GM19240 (cell line): ENCODE results near the gene GAK.
A peak's percentile ranks its signal among the peaks of the same experiment; 100 is the strongest.

Experiments
- DNase-seq: peaks from one replicate; pipeline ENCODE4 v3.0.0; 2011; ENCODE audit warnings: low spot score; ENCODE audit not compliant: insufficient read length

Gene GAK

GRCh38 chr4:890036-890695, 42.0 kb downstream of the GAK start:
- no peak for DNase-seq

DNA sequence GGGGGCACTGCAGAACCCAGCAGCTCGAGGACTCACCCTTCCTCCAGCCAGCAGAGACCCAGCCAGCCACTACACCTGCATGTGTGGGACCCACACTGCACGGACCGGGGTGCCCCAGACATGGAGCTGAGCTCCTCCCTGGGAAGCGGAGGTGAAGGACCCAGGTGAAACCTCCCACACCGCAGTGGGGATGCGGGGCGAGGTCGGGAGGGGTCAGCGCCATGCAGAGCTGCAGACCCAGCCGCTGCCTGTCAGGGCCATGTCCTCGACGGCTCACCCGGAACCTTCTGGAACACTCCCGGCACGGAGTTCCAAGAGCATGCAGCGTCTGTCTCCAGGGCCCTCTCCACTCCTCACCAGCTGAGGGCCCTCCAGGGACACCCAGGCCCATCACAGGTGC, 42.6 kb downstream of the GAK start:
- no peak for DNase-seq

DNA sequence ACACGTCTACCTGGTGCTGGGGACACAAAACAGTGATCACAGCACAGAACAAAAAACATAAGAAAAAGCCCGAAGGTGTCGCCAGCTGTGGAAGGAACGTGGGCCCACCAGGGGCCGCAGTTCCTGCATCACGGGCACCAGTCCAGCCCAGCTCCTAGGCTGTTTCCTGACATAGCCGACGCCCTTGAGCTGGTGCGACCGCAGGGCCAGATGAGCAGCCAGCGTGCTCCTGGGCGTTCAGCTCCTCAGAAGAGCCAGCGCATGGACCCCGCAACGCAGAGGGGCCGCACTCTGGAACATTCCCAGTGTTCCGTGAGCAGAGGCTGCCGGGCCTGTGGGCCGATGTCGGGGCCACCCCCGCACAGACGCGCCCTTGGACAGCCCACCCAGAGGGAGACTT, 44.1 kb downstream of the GAK start:
- DNase-seq = no peak

DNA sequence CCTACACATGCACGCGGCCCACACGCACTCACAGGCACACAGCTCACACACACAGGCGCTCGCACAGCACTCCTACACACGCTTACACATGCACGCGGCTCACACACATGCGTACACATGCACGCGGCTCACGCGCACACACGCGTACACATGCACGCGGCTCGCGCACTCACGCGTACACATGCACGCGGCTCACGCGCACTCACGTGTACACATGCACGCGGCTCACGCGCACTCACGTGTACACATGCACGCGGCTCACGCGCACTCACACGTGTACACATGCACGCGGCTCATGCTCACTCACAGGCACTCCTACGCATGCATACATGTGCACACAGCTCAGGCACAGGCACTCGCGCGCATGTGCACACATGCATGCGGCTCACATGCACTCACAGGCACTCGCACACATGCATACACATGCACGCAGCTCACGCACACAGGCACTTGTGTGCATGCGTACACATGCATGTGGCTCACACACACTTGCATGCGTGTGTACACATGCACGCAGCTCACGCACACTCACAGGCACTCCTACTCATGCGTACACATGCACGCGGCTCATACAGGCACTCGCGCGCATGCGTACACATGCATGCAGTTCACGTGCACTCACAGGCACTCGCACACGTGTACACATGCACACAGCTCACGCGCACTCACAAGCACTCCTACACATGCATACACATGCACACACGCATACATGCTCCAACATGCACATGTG, 44.9 kb downstream of the GAK start:
- no peak for DNase-seq

GRCh38 chr4:886244-886643, 45.9 kb downstream of the GAK start:
- no peak for DNase-seq

- no peak for DNase-seq
Measured at GRCh38 chr4:885353-885752, 46.8 kb downstream of the GAK start.

DNA sequence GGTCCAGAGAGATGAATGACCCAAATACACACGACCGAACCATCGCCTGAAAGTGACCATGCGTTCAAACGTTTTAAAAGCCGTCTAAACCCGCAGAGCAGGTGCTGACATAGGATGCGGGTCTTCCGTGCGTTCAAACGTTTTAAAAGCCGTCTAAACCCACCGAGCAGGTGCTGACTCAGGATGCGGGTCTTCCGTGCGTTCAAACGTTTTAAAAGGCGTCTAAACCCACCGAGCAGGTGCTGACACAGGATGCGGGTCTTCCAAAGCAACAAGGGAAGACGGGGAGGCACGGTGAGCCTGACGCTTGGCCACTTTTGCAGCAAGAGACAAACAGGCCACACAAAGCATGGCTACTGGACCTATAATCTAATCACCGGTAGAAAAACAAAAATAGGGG, 47.2 kb downstream of the GAK start:
- DNase-seq = no peak

GRCh38 chr4:884259-884658, 47.9 kb downstream of the GAK start:
- DNase-seq = no peak

DNA sequence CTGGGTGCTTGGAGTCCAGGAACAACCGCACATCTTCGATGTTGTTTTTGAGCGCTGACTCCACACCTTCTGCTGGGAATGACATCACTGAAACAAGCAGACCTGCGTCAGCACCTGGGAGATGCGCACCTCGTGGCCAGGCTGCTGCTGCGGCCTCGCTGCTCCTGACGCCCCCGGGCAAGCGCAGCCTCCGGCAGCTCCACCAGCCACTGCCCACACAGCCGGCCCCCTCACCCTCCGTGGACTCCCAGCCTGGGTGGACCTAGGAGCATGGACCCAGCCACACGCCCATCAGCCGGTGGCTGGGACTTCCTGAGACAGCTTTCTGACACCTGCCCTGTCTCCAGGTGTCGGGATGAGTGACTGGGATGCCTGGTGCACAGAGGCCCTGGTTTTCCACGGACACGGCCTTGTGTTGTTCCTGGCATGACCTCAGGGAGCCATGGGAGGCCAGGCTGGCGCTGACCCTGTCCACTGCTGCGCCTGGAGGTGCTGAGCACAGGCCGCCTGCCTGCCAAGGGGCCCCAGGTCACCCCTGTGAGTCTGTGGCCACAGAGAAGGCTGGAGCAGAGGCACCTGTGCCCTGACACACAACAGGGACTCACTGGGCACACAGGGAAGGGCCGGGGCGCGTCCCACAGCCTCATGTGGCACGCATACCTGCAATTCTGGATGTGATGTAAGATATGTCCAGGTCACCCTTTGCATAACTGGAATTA, 48.6 kb downstream of the GAK start:
- no peak for DNase-seq

DNA sequence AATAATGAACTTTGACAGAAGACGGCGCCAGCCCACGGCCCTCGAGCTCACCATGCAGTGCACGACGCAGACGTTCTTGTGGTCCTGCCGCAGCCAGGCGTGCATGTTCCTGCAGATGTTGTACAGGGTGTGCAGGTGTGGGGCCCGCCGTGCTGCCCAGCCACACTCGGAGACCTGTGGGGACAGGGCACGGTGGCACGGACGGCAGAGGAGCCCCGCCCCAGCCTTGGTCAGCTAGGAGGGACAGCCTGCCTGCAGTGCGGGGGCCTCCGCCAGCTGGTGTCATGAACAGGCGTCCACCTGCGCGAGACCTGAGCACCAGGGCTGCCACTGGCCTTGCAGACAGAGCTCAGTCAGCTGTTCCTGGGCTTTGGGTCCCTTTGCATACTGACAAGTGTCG, 49.5 kb downstream of the GAK start:
- no peak for DNase-seq

DNA sequence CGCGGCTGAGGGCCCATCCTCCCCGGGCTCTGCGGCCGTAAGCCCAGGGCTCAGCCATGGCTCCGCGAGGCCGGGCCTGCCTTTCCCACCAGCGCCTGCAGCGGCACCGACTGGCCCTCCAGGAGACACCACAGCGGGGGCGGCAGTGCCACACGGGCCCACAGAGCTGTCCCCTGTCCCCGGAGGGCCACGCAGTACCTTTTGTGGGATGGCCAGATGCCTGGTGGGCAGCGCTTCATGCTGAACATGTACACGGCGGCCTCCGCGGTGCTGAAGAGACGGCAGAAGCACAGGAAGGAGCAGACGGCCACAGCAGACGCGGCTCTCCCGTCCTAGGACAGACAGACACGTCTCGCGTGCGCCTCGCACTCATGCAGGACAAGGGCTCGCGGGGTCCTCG, 50.4 kb downstream of the GAK start:
- no peak for DNase-seq

GRCh38 chr4:880684-881405, 51.3 kb downstream of the GAK start:
- no peak for DNase-seq

DNA sequence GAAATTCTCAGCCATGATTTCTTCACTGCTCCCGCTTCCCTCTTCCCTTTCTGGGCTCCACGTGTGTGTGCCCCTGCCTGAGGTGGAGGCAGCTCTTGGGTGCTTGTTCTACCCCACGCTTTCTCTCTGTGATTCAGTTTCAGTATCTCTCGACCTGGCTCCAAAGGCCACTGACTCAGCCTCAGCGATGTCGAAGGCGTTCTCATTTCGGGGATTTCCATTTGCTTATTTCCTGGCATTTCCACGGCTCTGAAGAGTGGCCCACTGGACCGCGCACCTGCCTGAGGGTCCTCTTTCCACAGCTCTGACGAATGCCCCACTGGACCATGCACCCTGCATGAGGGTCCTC, 52.4 kb downstream of the GAK start:
- peak; percentile 30 for DNase-seq

DNA sequence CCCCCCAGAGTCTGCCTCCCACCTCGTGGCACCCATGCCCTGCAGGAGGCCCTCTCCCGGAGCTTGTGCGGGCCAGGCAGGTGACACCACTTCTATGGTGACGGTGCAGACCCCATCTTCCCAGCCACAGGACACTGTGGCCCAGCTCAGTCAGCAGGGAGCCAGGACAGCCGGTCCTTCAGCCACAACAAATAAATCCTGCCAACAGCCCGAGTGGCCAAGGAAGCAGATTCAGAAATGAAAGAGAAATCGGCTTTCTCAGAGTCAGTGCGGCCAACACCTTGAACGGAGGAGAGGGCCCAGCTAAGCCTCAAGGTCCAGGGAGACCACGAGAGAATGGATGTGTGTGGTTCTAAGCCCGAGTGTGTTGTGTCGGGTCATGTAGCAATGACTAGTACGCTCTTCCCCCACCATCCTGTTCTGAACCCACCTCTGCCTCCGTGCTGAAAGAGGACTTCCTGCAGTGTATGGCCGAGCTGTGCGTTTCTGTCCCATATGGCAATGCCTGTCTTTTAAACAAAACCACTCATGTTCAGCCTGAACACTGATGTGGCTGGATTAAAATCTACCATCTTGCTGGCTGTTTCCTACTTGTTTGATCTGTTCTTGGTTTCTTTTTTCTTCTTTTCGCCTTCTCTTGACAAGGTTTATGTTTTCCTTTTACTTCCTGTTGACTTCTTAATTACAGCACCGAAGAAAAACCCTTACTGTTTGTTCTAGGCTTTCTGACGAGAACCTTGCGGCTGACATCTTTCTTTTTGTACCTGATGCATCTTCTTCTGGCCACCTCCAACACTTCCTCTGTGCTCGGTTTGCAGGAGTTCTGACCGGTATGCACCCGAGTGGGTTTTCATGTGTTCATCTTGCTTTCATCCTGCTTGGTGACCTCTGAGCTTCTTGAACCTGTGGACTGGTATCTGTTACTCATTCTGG, 53.1 kb downstream of the GAK start:
- no peak for DNase-seq

DNA sequence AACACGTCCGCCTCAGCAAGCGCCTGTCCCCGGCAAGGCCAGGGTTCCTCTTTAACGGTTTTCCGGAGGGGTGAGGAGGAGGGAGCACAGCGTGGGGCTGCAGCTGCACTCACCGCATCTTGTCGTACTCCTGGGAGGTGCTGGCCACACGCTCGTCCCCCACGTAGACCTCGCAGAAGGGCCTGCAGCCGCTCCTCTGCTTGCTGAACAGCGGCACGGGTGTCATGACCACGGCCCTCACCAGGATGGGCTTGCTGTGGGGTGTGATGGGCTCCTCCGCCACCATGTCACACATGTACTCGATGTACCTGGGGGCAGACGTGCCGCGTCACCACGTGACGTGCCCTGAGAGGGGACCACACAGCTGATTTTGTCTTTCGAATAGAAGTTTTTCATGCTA, 54.6 kb downstream of the GAK start:
- DNase-seq = no peak

GRCh38 chr4:876780-877179, 55.3 kb downstream of the GAK start:
- no peak for DNase-seq

- DNase-seq = no peak
Measured at GRCh38 chr4:875818-876423, 56.2 kb downstream of the GAK start.

DNA sequence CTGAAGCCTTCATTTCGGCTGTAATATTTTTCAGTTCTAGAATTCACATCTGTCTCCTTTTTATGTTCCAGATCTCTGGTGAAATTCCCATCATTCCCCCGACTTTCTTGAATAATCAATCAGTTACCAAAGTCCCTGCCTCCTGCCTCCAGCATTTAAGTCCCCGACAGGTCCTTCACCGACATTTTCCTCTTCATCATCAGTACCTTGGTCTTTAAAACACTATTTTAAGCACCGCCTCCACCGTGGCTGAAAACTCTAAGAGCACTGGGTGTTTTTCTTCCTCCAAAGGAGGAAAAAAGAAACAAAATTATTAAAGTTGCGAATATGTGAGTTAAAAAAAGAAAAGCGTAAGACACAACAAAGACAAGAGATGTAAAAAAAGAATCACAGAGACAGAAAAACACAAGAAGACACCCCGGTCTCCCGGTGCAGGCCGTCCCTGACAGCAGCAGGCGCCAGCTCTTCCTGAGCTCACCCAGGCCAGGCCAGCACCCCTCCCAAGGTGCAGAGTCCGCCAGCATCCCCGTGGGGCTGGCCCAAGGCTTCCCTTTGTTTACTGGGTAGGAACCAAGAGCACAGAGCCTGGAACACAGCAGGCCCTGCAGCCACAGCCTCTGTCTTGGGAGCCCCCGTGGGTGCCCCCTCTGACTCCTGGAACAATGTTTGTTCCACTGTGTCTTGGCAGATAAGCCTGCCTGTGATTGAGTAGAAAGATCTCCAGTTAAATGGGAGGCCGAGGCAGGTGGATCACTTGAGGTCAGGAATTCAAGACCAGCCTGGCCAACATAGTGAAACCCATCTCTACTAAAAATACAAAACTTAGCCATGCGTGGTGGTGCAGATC, 56.9 kb downstream of the GAK start:
- DNase-seq = no peak

- no peak for DNase-seq
Measured at GRCh38 chr4:874056-874455, 58.1 kb downstream of the GAK start.
